ENCODE data around the gene HIPK2. TPM values are rescaled to one million over a fixed set of nuclear protein-coding genes. Genes with fewer than 3 reads are reported as not detected.
A peak's percentile ranks its signal among the peaks of the same experiment; 100 is the strongest.

HIPK2 gene
- total RNA-seq, 1 experiment from 2014 or later = 8.6 TPM

- Histone ChIP-seq H3K4me3 (ENCODE audit: insufficient read depth, low read depth, low read length) (no peak overlapping the region), H3K36me3 (replicated peaks; ENCODE audit: control insufficient read depth, insufficient read depth, low read length) (no peaks in the 10 kb centered on the region), H3K27me3 (ENCODE audit: control insufficient read depth, insufficient read depth, low read length) (peaks cover 3% of the 10 kb centered on the region)
- no peak for DNase-seq
Observed at GRCh38 chr7:139540203-139540602, 237.6 kb downstream of the HIPK2 start.

GRCh38 chr7:139538881-139539635 is 238.7 kb downstream of the HIPK2 start:
- no peak for DNase-seq
- peaks cover 3% of the 10 kb centered on the region for H3K27me3 ChIP-seq (ENCODE audit: control insufficient read depth, insufficient read depth, low read length)
- no peaks in the 10 kb centered on the region for H3K36me3 ChIP-seq (replicated peaks; ENCODE audit: control insufficient read depth, insufficient read depth, low read length)
- H3K4me3 ChIP-seq (ENCODE audit: insufficient read depth, low read depth, low read length) = no peak overlapping the region

- Histone ChIP-seq H3K4me3 (ENCODE audit: insufficient read depth, low read depth, low read length) (no peak overlapping the region), H3K27me3 (ENCODE audit: control insufficient read depth, insufficient read depth, low read length) (no peaks in the 10 kb centered on the region), H3K36me3 (replicated peaks; ENCODE audit: control insufficient read depth, insufficient read depth, low read length) (no peaks in the 10 kb centered on the region)
- no peak for DNase-seq
Observed at GRCh38 chr7:139536152-139536551, 241.6 kb downstream of the HIPK2 start.

GRCh38 chr7:139534966-139535651 is 242.7 kb downstream of the HIPK2 start:
- no peak for DNase-seq
- Histone ChIP-seq H3K36me3 (replicated peaks; ENCODE audit: control insufficient read depth, insufficient read depth, low read length) (no peaks in the 10 kb centered on the region), H3K4me3 (ENCODE audit: insufficient read depth, low read depth, low read length) (no peak overlapping the region)

GRCh38 chr7:139534096-139534495 is 243.7 kb downstream of the HIPK2 start:
- no peaks in the 10 kb centered on the region for H3K36me3 ChIP-seq (replicated peaks; ENCODE audit: control insufficient read depth, insufficient read depth, low read length)
- no peak for DNase-seq
- no peak overlapping the region for H3K4me3 ChIP-seq (ENCODE audit: insufficient read depth, low read depth, low read length)
- H3K27me3 ChIP-seq (ENCODE audit: control insufficient read depth, insufficient read depth, low read length) = no peaks in the 10 kb centered on the region

More at GRCh38 chr7:139534966-139535651, 242.7 kb downstream of the HIPK2 start:
- no peaks in the 10 kb centered on the region for H3K27me3 ChIP-seq (ENCODE audit: control insufficient read depth, insufficient read depth, low read length)

- Histone ChIP-seq H3K27me3 (ENCODE audit: control insufficient read depth, insufficient read depth, low read length) (peaks cover 2% of the 10 kb centered on the region; the same call in 1 of the 2 replicates), H3K36me3 (replicated peaks; ENCODE audit: control insufficient read depth, insufficient read depth, low read length) (no peaks in the 10 kb centered on the region), H3K4me3 (ENCODE audit: insufficient read depth, low read depth, low read length) (no peak overlapping the region)
- no peak for DNase-seq
Observed at GRCh38 chr7:139532636-139533155, 245.1 kb downstream of the HIPK2 start.

GRCh38 chr7:139531094-139531493 is 246.7 kb downstream of the HIPK2 start:
- Histone ChIP-seq H3K4me3 (ENCODE audit: insufficient read depth, low read depth, low read length) (no peak overlapping the region), H3K27me3 (ENCODE audit: control insufficient read depth, insufficient read depth, low read length) (peaks cover 8% of the 10 kb centered on the region), H3K36me3 (replicated peaks; ENCODE audit: control insufficient read depth, insufficient read depth, low read length) (no peaks in the 10 kb centered on the region)
- DNase-seq = no peak

GRCh38 chr7:139526578-139527544 is 250.9 kb downstream of the HIPK2 start:
- H3K27me3 ChIP-seq (ENCODE audit: control insufficient read depth, insufficient read depth, low read length) = peaks cover 42% of the 10 kb centered on the region
- H3K36me3 ChIP-seq (replicated peaks; ENCODE audit: control insufficient read depth, insufficient read depth, low read length) = no peaks in the 10 kb centered on the region
- no peak overlapping the region for H3K4me3 ChIP-seq (ENCODE audit: insufficient read depth, low read depth, low read length)
- DNase-seq = no peak

GRCh38 chr7:139525750-139526149 is 252.0 kb downstream of the HIPK2 start:
- H3K36me3 ChIP-seq (replicated peaks; ENCODE audit: control insufficient read depth, insufficient read depth, low read length) = no peaks in the 10 kb centered on the region
- no peak for DNase-seq
- peaks cover 51% of the 10 kb centered on the region for H3K27me3 ChIP-seq (ENCODE audit: control insufficient read depth, insufficient read depth, low read length)
- H3K4me3 ChIP-seq (ENCODE audit: insufficient read depth, low read depth, low read length) = no peak overlapping the region

- Histone ChIP-seq H3K27me3 (ENCODE audit: control insufficient read depth, insufficient read depth, low read length) (peaks cover 51% of the 10 kb centered on the region), H3K36me3 (replicated peaks; ENCODE audit: control insufficient read depth, insufficient read depth, low read length) (no peaks in the 10 kb centered on the region), H3K4me3 (ENCODE audit: insufficient read depth, low read depth, low read length) (no peak overlapping the region)
- no peak for DNase-seq
Observed at GRCh38 chr7:139525239-139525638, 252.6 kb downstream of the HIPK2 start.

- H3K27me3 ChIP-seq (ENCODE audit: control insufficient read depth, insufficient read depth, low read length) = peaks cover 51% of the 10 kb centered on the region
- peak; percentile 85 for DNase-seq
- H3K36me3 ChIP-seq (replicated peaks; ENCODE audit: control insufficient read depth, insufficient read depth, low read length) = no peaks in the 10 kb centered on the region
- H3K4me3 ChIP-seq (ENCODE audit: insufficient read depth, low read depth, low read length) = peak overlapping the region; percentile 38
Observed at GRCh38 chr7:139523968-139524815, 253.6 kb downstream of the HIPK2 start.

GRCh38 chr7:139523199-139523941 is 254.4 kb downstream of the HIPK2 start, which contains the start of gene CLEC2L:
Gene CLEC2L, plus strand, starts transcription at chr7:139523685. Its CDS starts 243 bp downstream, at chr7:139523928.
- Histone ChIP-seq H3K4me3 (ENCODE audit: insufficient read depth, low read depth, low read length) (peak within 1 kb of the TSS; percentile 38), H3K27me3 (ENCODE audit: control insufficient read depth, insufficient read depth, low read length) (peaks cover 49% of the 10 kb centered on the region), H3K36me3 (replicated peaks; ENCODE audit: control insufficient read depth, insufficient read depth, low read length) (no peaks in the 10 kb centered on the region)
- DNase-seq = peak; percentile 86

GRCh38 chr7:139522830-139523198 is 255.0 kb downstream of the HIPK2 start:
- Histone ChIP-seq H3K27me3 (ENCODE audit: control insufficient read depth, insufficient read depth, low read length) (peaks cover 49% of the 10 kb centered on the region), H3K36me3 (replicated peaks; ENCODE audit: control insufficient read depth, insufficient read depth, low read length) (no peaks in the 10 kb centered on the region), H3K4me3 (ENCODE audit: insufficient read depth, low read depth, low read length) (peak overlapping the region; percentile 38; the same call in 1 of the 2 replicates)
- DNase-seq = peak; percentile 67
